Daoy (cell line): ENCODE measurements around the gene NUP210. TPM values are rescaled to one million over a fixed set of nuclear protein-coding genes. Genes with fewer than 3 reads are reported as not detected.
"Not testable (repeated sequence)": the region's sequence is repeated elsewhere in the genome, so short reads cannot be mapped to it uniquely, and the experiment has no call there.

Experiments
- DNase-seq: peaks from one replicate; pipeline ENCODE4 v3.0.0-alpha.2; 2015; ENCODE audit warnings: low read depth
- total RNA-seq: library from RNA; depleted of rRNA; stranded (reverse); fragments of >200 nt; shearing (Covaris generic); gene quantifications from 2 replicates; pipeline ENCODE4 v1.2.3, GENCODE V29; 2014

The NUP210 gene
- total RNA-seq, 1 experiment from 2014 or later = 9.2 TPM

DNA sequence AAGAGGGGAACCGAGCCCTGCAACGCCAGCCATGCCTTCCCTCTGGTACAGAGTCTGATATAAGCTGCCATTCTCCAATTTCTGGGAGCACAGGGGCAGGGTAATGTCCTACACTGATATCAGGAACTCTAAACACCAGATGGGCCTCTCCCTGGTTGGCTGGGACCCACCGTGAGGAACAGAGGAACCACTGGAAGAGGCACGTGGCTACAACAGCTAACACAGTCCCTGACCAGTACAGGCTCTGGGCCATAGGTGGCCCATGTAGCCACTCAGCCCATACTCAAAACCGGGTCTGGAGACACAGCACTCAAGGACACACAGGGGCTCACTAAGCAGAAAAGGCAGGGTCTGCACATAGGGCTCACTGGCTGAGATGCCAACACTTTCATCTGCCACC lies 13.9 kb downstream of the NUP210 start:
- no peak for DNase-seq

DNA sequence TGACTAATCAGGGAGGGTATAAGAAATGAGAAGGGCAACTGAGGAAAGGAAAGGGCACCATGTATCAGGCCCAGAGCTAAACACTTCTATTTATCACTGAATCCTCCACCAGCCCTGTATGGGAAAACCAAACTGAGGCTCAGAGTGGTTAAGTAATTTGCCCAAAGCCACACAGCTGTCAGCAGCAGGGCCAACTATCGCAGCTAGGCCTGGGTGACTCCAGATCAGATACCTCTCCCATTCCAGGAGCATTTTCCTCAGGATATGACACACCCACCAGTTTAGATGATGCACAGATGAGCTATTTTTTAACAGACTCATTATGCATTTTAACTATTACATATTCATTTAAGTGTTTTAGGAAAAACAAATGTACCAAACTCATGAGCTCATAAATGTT lies 14.5 kb downstream of the NUP210 start:
- DNase-seq = no peak

DNA sequence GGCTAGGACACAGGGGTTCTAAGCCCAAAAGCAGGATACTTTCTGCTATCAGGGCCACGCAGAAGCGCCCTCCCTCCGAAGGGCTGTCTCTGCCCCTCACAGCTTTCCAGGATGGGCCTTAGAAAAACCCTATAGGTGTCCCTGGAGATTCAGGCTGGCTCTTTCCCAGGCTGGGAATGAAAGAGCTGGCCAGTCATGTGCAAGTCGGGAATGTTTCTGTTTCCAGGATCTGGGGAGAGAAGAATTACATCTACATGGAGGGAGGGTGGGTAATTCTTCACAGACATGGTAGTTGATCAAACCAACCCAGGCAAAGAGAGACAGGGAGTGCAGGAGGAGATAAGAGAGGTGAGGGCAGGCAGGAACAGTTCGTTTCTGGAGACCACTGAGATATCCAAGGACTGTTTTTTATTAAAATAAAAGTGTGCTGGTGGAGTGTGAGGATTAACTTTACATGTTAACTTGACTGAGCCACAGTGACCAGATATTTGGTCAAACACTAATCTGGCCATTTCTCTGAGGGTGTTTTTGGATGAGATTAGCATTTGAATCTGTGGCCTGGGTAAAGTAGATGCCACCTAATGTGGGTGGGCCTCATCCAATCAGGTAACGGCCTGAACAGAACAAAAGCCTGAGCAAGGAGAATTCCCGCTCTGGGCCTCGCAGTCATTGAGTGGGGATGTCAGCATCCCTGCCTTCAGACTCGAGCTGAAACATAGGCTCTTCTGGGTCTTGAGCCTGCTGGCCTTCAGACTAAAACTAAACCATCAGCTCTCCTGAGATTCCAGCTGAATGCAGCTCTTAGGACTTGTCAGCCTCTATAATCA lies 15.3 kb downstream of the NUP210 start:
- no peak for DNase-seq

DNA sequence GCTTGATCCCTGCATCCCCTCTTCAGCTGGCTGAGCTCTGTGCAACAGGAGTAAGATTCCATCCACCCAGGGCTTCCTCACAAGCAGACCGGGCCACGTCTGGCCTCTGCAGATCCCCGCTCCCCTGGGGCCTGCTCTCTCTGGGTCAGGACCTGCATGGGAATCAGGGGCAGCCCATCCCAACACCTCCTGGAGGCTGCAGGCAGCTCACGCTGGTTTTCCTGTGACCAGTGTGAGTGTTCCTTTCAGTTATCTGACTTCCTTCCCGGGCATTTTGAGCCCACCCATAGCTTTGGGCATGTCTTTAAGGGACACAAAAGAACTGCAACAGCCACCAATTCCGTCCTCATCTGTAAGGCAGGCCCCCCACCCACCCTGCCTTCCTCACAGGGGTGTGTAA lies 16.3 kb downstream of the NUP210 start:
- DNase-seq = no peak

DNA sequence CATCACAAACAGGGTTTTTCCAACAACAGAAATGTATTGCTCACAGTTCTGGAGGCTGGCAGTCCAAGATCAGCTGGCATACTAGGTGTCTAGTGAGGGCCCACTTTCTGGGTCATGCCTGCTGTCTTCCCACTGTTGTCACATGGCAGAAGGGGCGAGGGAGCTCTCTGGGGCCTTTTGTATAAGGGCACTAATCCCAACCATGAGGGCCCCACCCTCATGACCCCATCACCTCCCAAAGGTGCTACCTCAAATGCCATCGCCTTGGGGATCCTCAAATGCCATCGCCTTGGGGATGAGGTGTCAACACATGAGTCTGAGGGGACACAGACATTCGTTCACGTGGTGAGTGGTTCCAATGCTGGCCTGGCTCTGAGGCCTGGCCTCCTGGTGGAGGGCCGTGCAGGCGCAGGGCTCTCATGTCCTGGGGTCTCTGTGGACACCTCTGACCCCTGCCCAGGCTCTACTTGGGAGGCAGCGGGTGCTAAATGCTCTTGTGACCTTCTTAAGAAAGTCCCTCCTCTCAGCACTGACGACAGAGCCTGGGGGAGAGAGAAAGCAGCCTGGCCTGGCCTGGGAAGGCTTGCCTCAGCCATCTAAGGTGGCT lies 16.8 kb downstream of the NUP210 start:
- DNase-seq = no peak

DNA sequence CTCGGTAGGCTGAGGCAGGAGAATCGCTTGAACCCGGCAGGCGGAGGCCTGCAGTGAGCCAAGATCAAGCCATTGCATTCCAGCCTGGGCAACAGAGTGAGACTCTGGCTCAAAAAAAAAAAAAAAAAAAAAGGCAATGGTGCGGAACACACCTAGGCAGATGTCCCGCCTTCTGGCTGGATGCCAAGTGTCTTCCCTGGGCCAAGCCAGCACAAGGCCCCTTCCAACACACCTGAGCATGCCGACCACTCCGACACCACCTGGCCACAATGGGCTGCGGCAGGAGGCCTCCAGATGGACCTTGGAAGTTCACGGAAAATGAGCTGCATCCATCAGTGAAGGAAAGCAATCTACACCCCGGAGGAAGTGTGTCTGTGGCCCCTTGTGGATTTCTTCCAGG lies 19.0 kb downstream of the NUP210 start:
- no peak for DNase-seq

DNA sequence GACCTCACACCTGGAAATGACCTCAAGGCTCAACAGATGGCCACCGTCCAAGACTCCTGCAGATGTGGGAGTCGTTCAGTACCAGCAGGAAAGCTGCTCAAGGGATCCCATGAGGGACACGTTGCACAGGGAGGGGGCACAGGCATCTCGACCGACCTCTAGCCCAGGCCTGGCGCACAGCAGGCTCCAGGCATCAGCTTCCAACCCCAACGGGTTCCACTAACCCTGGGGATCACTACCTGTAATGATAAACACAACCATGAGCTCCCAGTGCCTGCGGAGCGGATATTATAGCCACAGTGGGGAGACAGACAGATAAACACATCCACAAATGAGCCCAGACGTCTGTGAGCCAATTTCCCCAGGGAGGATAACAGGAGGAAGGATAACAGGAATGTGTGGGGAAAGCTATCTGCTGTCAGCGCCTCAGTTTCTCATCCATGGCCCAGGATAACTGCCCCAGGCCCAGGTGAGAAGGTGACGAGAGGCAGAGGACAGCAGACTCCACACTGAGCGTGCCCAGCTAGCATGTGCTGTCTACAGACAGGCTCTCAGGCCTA lies 19.9 kb downstream of the NUP210 start:
- DNase-seq = no peak

DNA sequence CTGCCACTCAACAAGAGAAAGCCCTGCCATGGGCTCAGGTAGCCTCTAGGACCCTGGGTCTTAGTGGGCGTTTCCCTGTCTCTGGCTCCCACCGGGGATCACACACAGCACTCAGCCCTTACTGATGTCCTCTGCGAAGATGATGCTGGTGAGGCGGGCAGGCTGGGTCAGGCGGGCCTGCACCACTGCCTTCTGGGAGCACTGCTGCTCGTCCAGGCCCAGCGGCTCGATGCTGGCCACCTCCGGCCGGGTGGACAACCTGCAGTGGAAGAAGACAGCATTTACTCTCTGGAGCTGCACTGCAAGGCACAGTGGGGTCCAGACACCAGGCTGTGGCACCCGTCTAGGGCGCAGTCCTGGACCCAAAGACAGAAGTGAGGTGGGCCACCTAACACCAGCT lies 20.5 kb downstream of the NUP210 start:
- DNase-seq = no peak

DNA sequence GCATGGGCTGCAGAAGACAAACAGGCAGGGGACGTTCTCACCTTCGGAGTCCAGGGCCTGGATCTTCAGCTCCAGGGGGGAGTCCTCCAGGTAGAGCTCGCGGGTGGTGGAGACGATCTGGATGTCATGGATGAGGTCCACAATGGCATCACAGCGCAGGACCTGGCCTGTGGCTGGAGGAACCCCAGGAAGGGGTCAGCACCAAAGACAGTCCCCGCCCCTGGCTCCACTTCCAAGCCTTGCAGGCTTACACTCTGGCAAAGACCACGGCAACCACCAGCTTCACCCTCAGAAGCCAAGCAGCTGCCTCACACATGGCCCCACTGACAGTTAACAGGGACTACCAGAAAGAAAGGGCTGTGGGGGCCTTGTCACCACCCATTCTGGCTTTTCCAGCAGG lies 22.8 kb downstream of the NUP210 start:
- DNase-seq = no peak

DNA sequence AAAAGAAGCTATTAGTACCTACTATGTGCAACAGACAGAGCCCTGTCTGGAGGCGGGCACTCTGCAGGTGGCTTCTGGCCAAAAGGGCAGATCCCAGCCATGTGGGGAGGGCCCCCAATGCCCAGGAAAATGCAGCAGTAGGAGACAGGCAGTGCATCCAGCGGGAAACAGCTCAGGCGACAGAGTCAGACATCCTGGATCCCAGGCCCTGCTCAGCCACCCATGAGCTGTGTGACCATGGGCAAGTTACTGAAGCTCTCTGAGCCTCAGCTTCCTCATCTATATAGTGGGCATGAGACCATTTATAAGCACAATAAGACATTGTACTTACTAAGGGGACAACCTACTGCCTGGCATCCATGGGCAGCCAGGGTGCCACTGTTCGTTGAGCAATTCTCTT lies 25.8 kb downstream of the NUP210 start:
- no peak for DNase-seq

DNA sequence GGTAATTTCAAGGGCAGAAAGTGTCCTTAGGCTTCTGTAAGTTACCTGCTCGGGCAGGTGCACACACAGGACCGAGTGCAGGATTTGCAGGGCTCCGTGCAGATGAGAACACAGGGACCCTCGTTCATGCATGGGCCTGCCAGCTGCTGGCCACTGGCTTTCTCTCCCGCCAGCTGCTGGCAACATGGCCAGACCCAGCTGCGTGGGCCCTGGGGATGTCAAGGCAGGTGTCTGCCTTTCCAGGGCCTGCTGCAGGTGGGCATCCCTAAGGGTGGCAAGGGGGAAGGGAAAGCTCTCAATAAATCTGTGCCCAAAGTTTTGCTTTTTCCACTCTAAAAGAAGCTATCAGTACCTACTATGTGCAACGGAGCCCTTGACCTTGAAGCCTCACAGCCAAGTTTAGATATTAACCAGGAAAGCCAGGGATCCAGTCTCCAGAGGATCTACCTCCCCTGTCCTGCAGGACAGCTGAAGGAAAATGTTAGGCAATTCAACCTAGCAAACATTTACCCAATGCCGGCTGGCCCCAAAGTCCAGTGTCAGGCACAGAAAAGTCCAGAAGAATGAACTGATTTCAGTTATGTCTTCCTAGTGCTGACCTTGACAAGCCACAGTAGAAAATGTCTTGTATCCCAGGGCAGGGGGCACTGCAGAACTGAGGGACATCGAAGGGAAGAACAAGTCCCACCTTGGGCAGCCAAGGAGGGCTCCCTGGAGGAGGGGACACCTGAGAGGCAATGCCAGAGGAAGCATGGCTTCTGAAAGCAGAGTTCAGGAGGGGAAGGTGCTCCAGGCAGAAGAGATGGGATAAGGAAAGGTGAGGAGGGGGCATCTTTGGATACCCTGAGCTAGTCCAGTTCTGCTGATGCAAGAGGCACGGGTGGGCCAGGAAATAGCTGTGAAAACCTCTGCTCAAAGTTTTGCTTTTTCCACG lies 26.4 kb downstream of the NUP210 start:
- DNase-seq = no peak

DNA sequence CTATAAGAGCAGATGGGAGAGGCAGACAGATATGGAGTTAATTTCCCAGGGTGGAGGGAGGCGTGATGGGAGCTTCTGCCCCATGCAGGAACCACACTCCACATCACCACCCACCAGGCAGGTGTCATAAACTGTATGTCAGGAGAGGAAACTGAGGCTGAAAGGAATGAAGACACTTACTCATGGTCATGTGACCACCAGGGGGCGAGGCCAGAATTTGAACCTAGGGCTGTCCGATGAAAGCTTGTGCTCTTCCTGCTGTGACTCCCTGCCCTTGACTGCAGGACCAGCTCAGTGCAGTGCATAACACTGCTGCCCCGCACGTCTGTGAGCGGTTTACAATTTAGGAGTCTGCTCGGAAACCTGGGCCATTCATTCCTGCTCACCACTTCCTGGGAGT lies 28.8 kb downstream of the NUP210 start:
- no peak for DNase-seq

DNA sequence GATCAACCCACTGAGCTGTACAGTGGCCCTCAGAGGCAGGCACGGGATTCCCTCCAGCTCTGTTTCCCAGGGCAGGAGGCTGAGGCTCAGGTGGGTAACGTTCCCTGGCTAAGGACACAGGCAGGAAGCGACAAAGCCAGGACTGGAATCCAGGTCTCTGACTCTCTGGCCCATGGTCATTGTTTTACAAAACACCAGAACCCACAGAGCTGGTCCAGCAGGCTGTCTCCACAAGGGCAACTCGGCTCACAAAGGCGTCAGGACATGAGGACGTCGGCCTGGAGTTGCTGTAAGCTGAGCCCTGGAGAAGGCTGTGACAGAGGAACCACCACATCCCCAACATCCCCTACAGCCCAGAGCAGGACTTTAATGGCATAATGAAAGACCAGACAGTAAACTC lies 30.7 kb downstream of the NUP210 start:
- no peak for DNase-seq

DNA sequence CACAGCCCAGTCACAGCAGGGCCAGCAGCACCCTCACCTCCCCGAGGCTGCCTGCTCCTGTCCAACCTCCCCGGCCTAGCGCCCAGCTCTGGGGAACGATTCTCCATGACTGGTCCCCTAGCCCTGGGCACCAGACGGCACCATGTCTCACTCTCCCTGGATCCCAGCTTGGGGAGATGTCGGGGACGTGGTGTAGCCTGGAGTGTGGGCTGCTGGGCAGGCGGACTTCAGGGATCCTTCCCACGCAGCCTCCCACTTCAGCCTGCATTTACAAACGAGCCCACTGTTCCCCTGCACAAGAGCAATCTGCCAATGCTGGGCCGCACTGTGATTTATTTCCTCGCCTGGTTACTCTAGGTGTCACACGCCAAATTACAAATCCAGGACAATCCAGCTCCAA lies 31.3 kb downstream of the NUP210 start:
- DNase-seq = no peak

DNA sequence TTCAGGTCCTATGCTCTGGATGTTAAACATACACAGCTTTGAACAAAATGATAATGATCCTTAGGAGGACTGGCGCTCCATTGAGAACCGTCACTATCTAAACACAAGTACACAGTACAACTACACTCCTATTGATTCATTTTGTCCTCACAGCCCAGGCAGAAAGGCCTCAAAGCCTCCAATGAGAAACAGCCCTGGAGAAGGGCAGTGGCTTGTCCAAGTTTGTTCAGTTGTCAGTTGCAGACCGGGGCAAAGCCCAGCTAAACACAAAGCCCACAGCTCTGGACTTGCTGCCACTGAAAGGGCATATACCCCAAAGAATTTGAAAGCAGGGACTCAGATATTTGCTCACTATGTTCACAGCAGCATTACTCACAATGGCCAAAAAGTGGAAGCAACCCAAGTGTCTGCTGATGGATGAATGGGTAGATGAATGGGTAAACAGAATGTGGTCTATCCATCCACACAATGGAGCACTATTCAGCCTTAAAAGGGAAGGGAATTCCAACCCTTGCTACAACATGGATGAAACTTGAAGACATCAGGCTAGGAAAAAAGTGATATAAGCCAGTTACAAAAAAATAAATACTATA lies 34.7 kb downstream of the NUP210 start:
- no peak for DNase-seq

DNA sequence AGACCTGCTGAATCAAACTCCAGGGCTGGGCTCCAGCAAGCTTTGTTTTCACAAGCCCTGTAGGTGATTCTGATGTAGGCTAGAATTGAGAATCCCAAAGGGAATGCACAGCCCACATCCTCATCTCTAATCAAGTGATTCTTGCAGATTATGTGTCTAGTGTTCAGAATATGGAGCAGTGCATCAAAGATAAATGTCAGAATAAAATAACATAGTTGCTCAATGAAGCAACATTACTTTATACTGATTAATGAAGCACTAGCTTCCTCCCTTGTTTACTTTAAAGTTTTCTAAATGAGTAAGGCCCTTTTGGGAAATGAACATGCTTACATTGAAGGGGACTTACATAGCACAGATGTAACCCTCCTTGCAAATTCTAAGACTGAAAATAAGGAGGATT lies 39.2 kb downstream of the NUP210 start:
- DNase-seq = no peak

DNA sequence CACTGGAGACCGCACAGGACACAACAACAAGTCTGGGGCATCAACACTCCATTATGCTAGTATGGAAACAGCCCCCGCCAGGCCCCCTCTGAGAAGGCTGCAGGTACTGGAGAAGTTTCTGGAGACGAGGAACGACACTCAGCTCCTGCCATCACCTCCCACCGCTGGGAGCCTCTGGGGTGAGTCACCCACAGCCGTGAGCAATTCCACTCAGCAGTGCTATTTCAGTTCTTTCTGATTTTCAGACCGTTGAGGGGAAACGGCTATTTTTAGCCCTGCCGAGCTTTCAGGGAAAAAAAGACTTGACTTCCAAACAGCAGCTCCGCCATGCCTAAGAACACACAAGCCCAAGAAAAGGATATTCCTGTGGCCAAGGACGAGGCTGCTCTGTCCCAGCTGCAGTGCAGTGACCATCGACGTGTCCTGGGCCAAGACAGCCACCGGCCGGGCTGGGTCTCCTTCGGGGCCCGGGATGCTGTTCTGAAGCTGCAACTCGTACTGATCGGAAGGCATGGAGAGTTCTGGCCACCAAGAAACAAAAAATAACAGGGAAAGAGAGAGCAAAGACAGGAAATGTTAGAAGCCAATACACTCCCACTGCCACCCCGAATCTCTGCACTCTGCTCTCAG lies 40.8 kb downstream of the NUP210 start:
- peak; percentile 70 for DNase-seq

DNA sequence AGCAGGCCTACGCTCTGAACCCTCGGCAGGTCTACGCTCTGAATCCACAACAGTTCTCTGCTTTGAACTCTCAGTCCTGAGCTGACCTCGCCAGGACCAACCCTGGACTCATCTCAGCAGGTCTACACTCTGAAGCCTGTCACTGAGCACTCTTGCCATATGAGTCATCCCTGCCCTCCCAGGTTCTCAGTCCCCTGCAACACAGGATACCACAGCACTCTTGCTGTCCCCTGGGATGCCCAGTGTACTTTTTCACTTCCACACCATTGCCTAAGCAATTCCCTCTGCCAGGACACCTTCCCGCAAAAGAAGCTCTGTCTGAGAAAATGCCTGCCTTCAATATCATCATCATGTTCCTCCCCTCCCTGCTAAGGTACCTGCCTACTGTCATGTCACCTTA lies 42.0 kb downstream of the NUP210 start:
- peak; percentile 19 for DNase-seq

DNA sequence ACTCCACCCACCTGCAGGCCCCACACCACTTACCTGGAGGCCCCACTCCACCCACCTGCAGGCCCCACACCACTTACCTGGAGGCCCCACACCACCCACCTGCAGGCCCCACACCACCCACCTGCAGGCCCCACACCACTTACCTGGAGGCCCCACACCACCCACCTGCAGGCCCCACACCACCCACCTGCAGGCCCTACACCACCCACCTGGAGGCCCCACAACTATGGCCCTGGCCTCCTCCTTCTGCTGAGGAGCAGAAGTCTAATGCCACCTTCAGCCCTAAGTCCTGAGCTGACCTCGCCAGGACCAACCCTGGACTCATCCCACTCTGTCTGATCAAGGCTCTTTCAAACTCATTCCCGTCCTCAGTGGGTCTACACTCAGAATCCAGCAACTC lies 42.4 kb downstream of the NUP210 start:
- DNase-seq = not testable (repeated sequence)

DNA sequence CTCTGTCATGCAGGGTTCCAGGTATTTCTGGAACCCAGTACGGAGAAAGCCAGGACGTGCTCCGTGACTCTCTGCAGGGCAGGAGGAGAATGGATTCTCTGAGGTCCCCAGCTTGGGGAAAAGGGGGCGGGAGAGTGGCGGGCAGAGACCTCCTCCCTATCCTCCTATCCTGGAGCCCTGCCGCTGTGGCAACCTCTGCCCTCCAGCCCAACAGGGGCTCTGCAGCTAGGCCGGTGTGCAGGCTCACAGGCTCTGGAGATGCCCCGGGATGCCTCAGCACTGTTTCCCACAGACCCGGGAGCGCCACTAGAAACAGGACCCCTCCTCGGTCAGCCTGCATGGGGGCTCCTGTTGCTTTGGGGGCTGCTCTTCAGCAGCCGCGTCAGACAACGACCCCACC lies 43.1 kb downstream of the NUP210 start:
- no peak for DNase-seq

DNA sequence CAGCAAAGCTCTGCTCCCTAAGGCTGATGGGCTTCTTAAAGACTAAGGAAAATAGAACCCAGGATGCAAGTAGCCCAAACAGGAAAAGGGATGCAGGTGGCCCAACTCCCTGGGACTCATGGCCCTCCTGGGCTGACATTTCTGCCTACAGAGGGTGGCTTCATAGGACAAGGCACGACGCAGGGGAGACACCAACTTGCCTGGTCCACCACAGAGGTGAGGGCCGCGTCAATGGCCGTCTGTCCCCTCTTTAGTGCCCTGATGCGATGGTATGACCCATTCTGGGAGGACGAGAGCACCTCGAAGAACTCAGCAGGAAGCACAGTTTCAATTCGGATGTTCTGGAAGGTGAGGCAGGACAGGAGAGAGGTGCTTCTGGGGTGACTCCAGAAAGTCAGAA lies 44.0 kb downstream of the NUP210 start:
- DNase-seq = no peak
